Trophoblast cell (in vitro differentiated cells and primary cell): Measurements from ENCODE around the gene PACS1.
A peak's percentile ranks its signal among the peaks of the same experiment; 100 is the strongest.

Experiments used
- DNase-seq, 2 donors: peaks; one replicate each; pipeline ENCODE4 v3.0.0-alpha.2; 2016
- H2AFZ ChIP-seq: 2 replicates; pipeline ENCODE4 v1.6.1; 2013; ENCODE audit warnings: low read length, moderate library complexity, mild to moderate bottlenecking; ENCODE audit not compliant: insufficient read depth, poor library complexity
- H2AK5ac ChIP-seq: 2 replicates; pipeline ENCODE4 v1.6.1; 2013; ENCODE audit warnings: mild to moderate bottlenecking, low read length
- H2BK120ac ChIP-seq: 2 replicates; pipeline ENCODE4 v1.6.1; 2013; ENCODE audit warnings: low read length, mild to moderate bottlenecking, moderate library complexity; ENCODE audit not compliant: insufficient read depth, poor library complexity
- H2BK12ac ChIP-seq: 2 replicates; pipeline ENCODE4 v1.6.1; 2013; ENCODE audit warnings: mild to moderate bottlenecking, low read length, moderate library complexity
- H2BK5ac ChIP-seq: 2 replicates; pipeline ENCODE4 v1.6.1; 2013; ENCODE audit warnings: low read length, low read depth, moderate library complexity, mild to moderate bottlenecking; ENCODE audit not compliant: poor library complexity
- H3K14ac ChIP-seq: 2 replicates; pipeline ENCODE4 v1.6.1; 2013; ENCODE audit warnings: mild to moderate bottlenecking, low read length
- H3K18ac ChIP-seq: 2 replicates; pipeline ENCODE4 v1.6.1; 2013; ENCODE audit warnings: mild to moderate bottlenecking, low read length
- H3K23ac ChIP-seq: 2 replicates; pipeline ENCODE4 v1.6.1; 2013; ENCODE audit warnings: low read length
- H3K27ac ChIP-seq: 2 replicates; pipeline ENCODE4 v1.5.1; 2013; ENCODE audit warnings: low read depth, mild to moderate bottlenecking, inconsistent platforms, low read length, moderate library complexity
- H3K27me3 ChIP-seq: 2 replicates; pipeline ENCODE4 v1.6.1; 2013; ENCODE audit warnings: inconsistent platforms, mild to moderate bottlenecking, low read length, moderate library complexity; ENCODE audit not compliant: insufficient read depth
- H3K36me3 ChIP-seq, 2 experiments: 1 replicate in 1 of 2; 2 replicates in 1 of 2; pipeline ENCODE4 v1.6.1; 2013; ENCODE audit warnings: low read length in 2 of 2, mild to moderate bottlenecking in 2 of 2, moderate library complexity in 1 of 2; ENCODE audit not compliant: insufficient read depth in 2 of 2, control insufficient read depth in 1 of 2
- H3K4ac ChIP-seq: 2 replicates; pipeline ENCODE4 v1.6.1; 2013; ENCODE audit warnings: low read depth, mild to moderate bottlenecking, low read length, moderate library complexity
- H3K4me1 ChIP-seq, 2 experiments: 1 replicate in 1 of 2; 2 replicates in 1 of 2; pipeline ENCODE4 v1.6.1; 2013; ENCODE audit warnings: low read length in 2 of 2, mild to moderate bottlenecking in 2 of 2, moderate library complexity in 1 of 2; ENCODE audit not compliant: insufficient read depth in 2 of 2, control insufficient read depth in 1 of 2
- H3K4me2 ChIP-seq: 2 replicates; pipeline ENCODE4 v1.6.1; 2013; ENCODE audit warnings: inconsistent platforms, mild to moderate bottlenecking, low read length, moderate library complexity
- H3K4me3 ChIP-seq: 2 replicates; pipeline ENCODE4 v1.5.1; 2013; ENCODE audit warnings: mild to moderate bottlenecking, low read depth, low read length, inconsistent platforms
- H3K79me1 ChIP-seq: one replicate; pipeline ENCODE4 v1.6.1; 2013; ENCODE audit warnings: low read length
- H3K79me2 ChIP-seq: 2 replicates; pipeline ENCODE4 v1.6.1; 2013; ENCODE audit warnings: low read length, mild to moderate bottlenecking; ENCODE audit not compliant: control insufficient read depth, insufficient read depth, poor library complexity
- H3K9ac ChIP-seq: 2 replicates; pipeline ENCODE4 v1.6.1; 2013; ENCODE audit warnings: mild to moderate bottlenecking, low read length
- H3K9me3 ChIP-seq: 2 replicates; pipeline ENCODE4 v1.6.1; 2013; ENCODE audit warnings: low read depth, mild to moderate bottlenecking, control low read depth, inconsistent platforms, low read length; ENCODE audit not compliant: insufficient read depth
- H4K12ac ChIP-seq: 2 replicates; pipeline ENCODE4 v1.6.1; 2013; ENCODE audit warnings: low read depth, mild to moderate bottlenecking, low read length, moderate library complexity
- H4K8ac ChIP-seq: 2 replicates; pipeline ENCODE4 v1.6.1; 2013; ENCODE audit warnings: low read depth, mild to moderate bottlenecking, low read length, moderate library complexity
- H4K91ac ChIP-seq: one replicate; pipeline ENCODE4 v1.6.1; 2013; ENCODE audit warnings: low read depth, mild to moderate bottlenecking, low read length, moderate library complexity
- WGBS: extraction: QIAGEN DNeasy Blood & Tissue Kit; methylation state at CpG from one replicate; pipeline ENCODE4 v1.1.7; 2013; ENCODE audit warnings: missing lambda C conversion rate; ENCODE audit not compliant: insufficient read length, insufficient coverage; ENCODE audit errors: extremely low coverage; 5-methylcytosine and 5-hydroxymethylcytosine counted together

The PACS1 gene

GRCh38 chr11:66109294-66109693, 39.2 kb downstream of the PACS1 start:
- no peak overlapping the region for H3K4me2 ChIP-seq
- no CpG with 5 or more reads among the region's 2 CpGs for WGBS
- H4K8ac ChIP-seq, result no peak overlapping the region

GRCh38 chr11:66111158-66111557, 41.1 kb downstream of the PACS1 start:
- no peak overlapping the region for H3K27ac ChIP-seq
- H4K8ac ChIP-seq, result no peak overlapping the region
- no peak for DNase-seq
- H3K9me3 ChIP-seq, result no peaks in the 10 kb centered on the region
- no peak overlapping the region for H2AK5ac ChIP-seq
- no CpG with 5 or more reads among the region's 3 CpGs for WGBS
- H3K36me3 ChIP-seq, result no peaks in the 10 kb centered on the region
- H3K18ac ChIP-seq, result no peak overlapping the region
- H3K9ac ChIP-seq, result no peak overlapping the region
- no peak overlapping the region for H4K12ac ChIP-seq
- H2BK5ac ChIP-seq, result no peak overlapping the region
- H3K27me3 ChIP-seq, result no peaks in the 10 kb centered on the region
- no peak overlapping the region for H2AFZ ChIP-seq
- no peak overlapping the region for H3K23ac ChIP-seq
- no peak overlapping the region for H2BK120ac ChIP-seq
- peaks cover 8% of the 10 kb centered on the region for H3K79me1 ChIP-seq
- no peak overlapping the region for H3K4ac ChIP-seq
- H3K4me2 ChIP-seq, result no peak overlapping the region
- H2BK12ac ChIP-seq, result no peak overlapping the region
- H3K4me1 ChIP-seq, result peaks cover 17 to 31% of the 10 kb centered on the region in 2 experiments
- no peak overlapping the region for H4K91ac ChIP-seq
- no peak overlapping the region for H3K4me3 ChIP-seq
- no peak overlapping the region for H3K14ac ChIP-seq
- H3K79me2 ChIP-seq, result peaks cover 3% of the 10 kb centered on the region

More at GRCh38 chr11:66109294-66109693, 39.2 kb downstream of the PACS1 start:
- H4K12ac ChIP-seq, result no peak overlapping the region
- no peak overlapping the region for H3K9ac ChIP-seq
- no peak overlapping the region for H2BK5ac ChIP-seq
- no peak overlapping the region for H2AK5ac ChIP-seq
- no peaks in the 10 kb centered on the region for H3K27me3 ChIP-seq
- no peak for DNase-seq
- H3K4me1 ChIP-seq, result peaks cover 14 to 25% of the 10 kb centered on the region in 2 experiments
- no peak overlapping the region for H3K4me3 ChIP-seq
- peaks cover 4% of the 10 kb centered on the region for H3K79me2 ChIP-seq
- H3K27ac ChIP-seq, result no peak overlapping the region
- H2BK120ac ChIP-seq, result no peak overlapping the region
- no peak overlapping the region for H4K91ac ChIP-seq
- no peak overlapping the region for H3K4ac ChIP-seq
- H3K79me1 ChIP-seq, result peaks cover 8% of the 10 kb centered on the region
- H3K36me3 ChIP-seq, result no peaks in the 10 kb centered on the region
- H3K9me3 ChIP-seq, result no peaks in the 10 kb centered on the region
- no peak overlapping the region for H2AFZ ChIP-seq
- H3K18ac ChIP-seq, result no peak overlapping the region
- no peak overlapping the region for H2BK12ac ChIP-seq
- no peak overlapping the region for H3K14ac ChIP-seq
- no peak overlapping the region for H3K23ac ChIP-seq

GRCh38 chr11:66112041-66112491, 42.0 kb downstream of the PACS1 start:
- H3K4ac ChIP-seq, result peak overlapping the region; percentile 28
- peak overlapping the region; percentile 41 for H4K91ac ChIP-seq
- no peak overlapping the region for H4K8ac ChIP-seq
- no peaks in the 10 kb centered on the region for H3K9me3 ChIP-seq
- H3K4me1 ChIP-seq, result peaks cover 20 to 27% of the 10 kb centered on the region in 2 experiments
- no peak overlapping the region for H3K9ac ChIP-seq
- peak overlapping the region; percentile 1 for H2BK5ac ChIP-seq
- H3K4me2 ChIP-seq, result no peak overlapping the region
- DNase-seq, result no peak
- peak overlapping the region; percentile 14 for H3K27ac ChIP-seq
- peak overlapping the region; percentile 20 for H2BK12ac ChIP-seq
- H3K27me3 ChIP-seq, result no peaks in the 10 kb centered on the region
- WGBS, result no CpG with 5 or more reads among the region's 9 CpGs
- H3K14ac ChIP-seq, result peak overlapping the region; percentile 7
- peak overlapping the region; percentile 62 for H3K18ac ChIP-seq
- peaks cover 8% of the 10 kb centered on the region for H3K79me1 ChIP-seq
- H2AFZ ChIP-seq, result no peak overlapping the region
- no peak overlapping the region for H4K12ac ChIP-seq
- H3K4me3 ChIP-seq, result no peak overlapping the region
- H3K79me2 ChIP-seq, result peaks cover 3% of the 10 kb centered on the region
- peak overlapping the region; percentile 13 for H2AK5ac ChIP-seq
- no peaks in the 10 kb centered on the region for H3K36me3 ChIP-seq
- no peak overlapping the region for H3K23ac ChIP-seq
- peak overlapping the region; percentile 1 for H2BK120ac ChIP-seq

GRCh38 chr11:66112601-66113499, 42.8 kb downstream of the PACS1 start:
- Histone ChIP-seq H4K91ac (peak overlapping the region; percentile 45), H2BK120ac (no peak overlapping the region)
- DNase-seq, result peak in 1 of 2 donors; percentile 67

More at GRCh38 chr11:66112601-66113499, 42.8 kb downstream of the PACS1 start:
- peaks cover 6% of the 10 kb centered on the region for H3K79me1 ChIP-seq
- peak overlapping the region; percentile 8 for H2BK5ac ChIP-seq
- H3K36me3 ChIP-seq, result no peaks in the 10 kb centered on the region
- no peak overlapping the region for H3K4me3 ChIP-seq
- peak overlapping the region; percentile 16 for H3K27ac ChIP-seq
- no CpG with 5 or more reads among the region's 3 CpGs for WGBS
- no peaks in the 10 kb centered on the region for H3K27me3 ChIP-seq
- peaks cover 3% of the 10 kb centered on the region for H3K79me2 ChIP-seq
- H2BK12ac ChIP-seq, result peak overlapping the region; percentile 6
- H3K4me2 ChIP-seq, result no peak overlapping the region
- H3K9ac ChIP-seq, result no peak overlapping the region
- H4K12ac ChIP-seq, result no peak overlapping the region
- peaks cover 21 to 22% of the 10 kb centered on the region in 2 experiments for H3K4me1 ChIP-seq
- H3K9me3 ChIP-seq, result no peaks in the 10 kb centered on the region
- no peak overlapping the region for H4K8ac ChIP-seq
- H3K14ac ChIP-seq, result no peak overlapping the region
- H3K4ac ChIP-seq, result peak overlapping the region; percentile 12
- no peak overlapping the region for H3K18ac ChIP-seq
- no peak overlapping the region for H2AFZ ChIP-seq
- H3K23ac ChIP-seq, result no peak overlapping the region
- peak overlapping the region; percentile 7 for H2AK5ac ChIP-seq
